Ishikawa (cell line): Measurements from ENCODE around the gene OLFML2A.

Experiments used
- CEBPB ChIP-seq: IDR thresholded peaks from 2 replicates; pipeline ENCODE4 v1.6.1; 2012
- CREB1 ChIP-seq: IDR thresholded peaks from 2 replicates; pipeline ENCODE4 v1.6.1; 2012; ENCODE audit warnings: low read depth
- NFIC ChIP-seq: IDR thresholded peaks from 2 replicates; pipeline ENCODE4 v1.6.1; 2012
- RAD21 ChIP-seq: IDR thresholded peaks from 2 replicates; pipeline ENCODE4 v1.6.1; 2012; ENCODE audit warnings: low read depth
- YY1 ChIP-seq: IDR thresholded peaks from 2 replicates; pipeline ENCODE4 v1.6.1; 2012; ENCODE audit warnings: low read depth
- ZBTB7A ChIP-seq: IDR thresholded peaks from 2 replicates; pipeline ENCODE4 v1.6.1; 2012; ENCODE audit warnings: low read depth

DNA sequence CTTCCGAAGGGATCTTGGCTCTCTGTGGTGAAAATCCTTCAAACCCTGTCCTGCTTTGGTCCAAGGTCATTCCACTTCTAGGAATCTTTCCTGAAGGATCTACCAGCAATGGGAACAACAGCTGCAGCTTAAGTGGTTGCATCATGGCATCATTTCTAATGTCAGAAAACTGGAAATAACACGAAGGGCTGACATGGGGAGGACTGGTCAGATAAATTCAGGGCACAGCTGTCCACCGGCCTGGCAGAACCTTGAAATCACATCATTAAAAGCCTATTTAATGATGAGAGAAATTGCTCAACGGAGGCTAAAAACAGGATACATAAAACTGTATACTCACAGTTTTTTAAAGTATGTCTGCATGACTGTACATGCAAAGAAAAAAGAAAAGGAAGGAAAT is 28.3 kb downstream of the OLFML2A start:
- TF ChIP-seq ZBTB7A = no peak
- no peak for TF ChIP-seq CEBPB
- TF ChIP-seq RAD21 = no peak
- no peak for TF ChIP-seq CREB1
- TF ChIP-seq NFIC = no peak
- TF ChIP-seq YY1 = no peak
